Uterus (tissue), 4 donors: ENCODE data around the gene NME2. TPM values are rescaled to one million over a fixed set of nuclear protein-coding genes. Genes with fewer than 3 reads are reported as not detected.
"Not testable (repeated sequence)": the region's sequence is repeated elsewhere in the genome, so short reads cannot be mapped to it uniquely, and the experiment has no call there.

Experiments used
- DNase-seq, 2 donors: peaks; one replicate each; pipeline ENCODE4 v3.0.0-alpha.2; 2019 to 2020
- H3K27ac ChIP-seq, 2 donors: fragments of 200-600 bp; sonication (generic); 1 replicate in 1 of 2; 2 replicates in 1 of 2; pipeline ENCODE4 v1.5.1; 2016 to 2018
- H3K27me3 ChIP-seq, 2 donors: fragments of 200-600 bp; sonication (generic); one replicate each; pipeline ENCODE4 v1.5.1; 2018 to 2019; ENCODE audit warnings: control low read depth in 1 of 2
- H3K36me3 ChIP-seq, 2 donors: fragments of 200-600 bp; sonication (generic); one replicate each; pipeline ENCODE4 v1.5.1; 2019; ENCODE audit warnings: control low read depth in 1 of 2
- H3K4me1 ChIP-seq, 2 donors: fragments of 200-600 bp; sonication (generic); one replicate each; pipeline ENCODE4 v1.5.1; 2018 to 2019; ENCODE audit warnings: control low read depth in 1 of 2
- H3K4me3 ChIP-seq, 2 donors: fragments of 200-600 bp; sonication (generic); 1 replicate in 1 of 2; 2 replicates in 1 of 2; pipeline ENCODE4 v1.5.1; 2018 to 2019; ENCODE audit warnings: mild to moderate bottlenecking in 1 of 2
- H3K9me3 ChIP-seq, 2 donors: fragments of 200-600 bp; sonication (generic); one replicate each; pipeline ENCODE4 v1.5.1; 2019; ENCODE audit warnings: control low read depth in 1 of 2
- CTCF ChIP-seq, 4 experiments: fragments of 200-600 bp in 2 of 4; fragments of 450-650 bp in 2 of 4; sonication (generic) in 2 of 4; IDR thresholded peaks; one replicate each; pipeline ENCODE4 v1.5.1; 2016 to 2019; ENCODE audit warnings: antibody characterized with exemption in 4 of 4, mild to moderate bottlenecking in 2 of 4, moderate library complexity in 1 of 4
- POLR2A ChIP-seq, 2 donors: fragments of 450-650 bp; IDR thresholded peaks; one replicate each; pipeline ENCODE4 v1.6.1; 2016; ENCODE audit warnings: antibody characterized with exemption in 2 of 2, mild to moderate bottlenecking in 1 of 2, moderate library complexity in 1 of 2
- intact Hi-C: fragments of 100-400 bp; cut with DNase I; formaldehyde crosslinking; loops from one replicate; pipeline ENCODE4 v1.15.1; 2023; ENCODE audit warnings: low total_unique reads
- total RNA-seq, 4 donors: library from RNA; depleted of rRNA in 3 of 4; stranded (reverse); fragments of >200 nt in 3 of 4; gene quantifications; one replicate each; pipeline versions ENCODE4 v1.1.0 to v1.2.4, GENCODE V29; 2014 to 2023
- donor health status: DM: yes; HTN: yes; CAD: no.

NME2 gene
- total RNA-seq, 4 donors from 2014 or later: 195 to 656 (median 287) TPM

GRCh38 chr17:51120739-51121619, 45.2 kb upstream of the NME2 start, which contains the start of gene SPAG9:
Gene SPAG9 (minus strand): TSS chr17:51120868. CDS start chr17:51120656, 212 bp downstream.
- intact Hi-C loops: no loop called here
- Histone ChIP-seq H3K4me1 (peaks cover 0 to 7% of the 10 kb centered on the region in 2 donors), H3K27me3 (no peaks in the 10 kb centered on the region), H3K4me3 (peak within 1 kb of the TSS; percentile 73 to 93), H3K9me3 (no peaks in the 10 kb centered on the region), H3K36me3 (no peaks in the 10 kb centered on the region), H3K27ac (peak within 1 kb of the TSS; percentile 92 to 100)
- peak; percentile 82 to 89 for TF ChIP-seq POLR2A (IDR thresholded peaks at IDR 0.05)
- TF ChIP-seq CTCF (IDR thresholded peaks at IDR 0.05): peak in 2 of 4 experiments; percentile 22 to 32
- peak; percentile 94 to 96 for DNase-seq

- Histone ChIP-seq H3K36me3 (no peaks in the 10 kb centered on the region), H3K4me1 (peaks cover 0 to 7% of the 10 kb centered on the region in 2 donors), H3K4me3 (peak overlapping the region; percentile 42 to 48), H3K9me3 (no peaks in the 10 kb centered on the region), H3K27me3 (no peaks in the 10 kb centered on the region), H3K27ac (peak overlapping the region; percentile 92 to 100)
- intact Hi-C loops: no loop called here
- peak; percentile 79 to 88 for DNase-seq
- peak; percentile 78 for TF ChIP-seq POLR2A (IDR thresholded peaks at IDR 0.05)
- no peak for TF ChIP-seq CTCF (IDR thresholded peaks at IDR 0.05)
Measured at GRCh38 chr17:51121620-51122472, 44.4 kb upstream of the NME2 start.

- peak overlapping the region; percentile 92 to 100 for H3K27ac ChIP-seq
- H3K4me1 ChIP-seq, H3K36me3 ChIP-seq, H3K4me3 ChIP-seq, H3K27me3 ChIP-seq, H3K9me3 ChIP-seq, intact Hi-C loops, DNase-seq: not testable (repeated sequence)
Measured at GRCh38 chr17:51122473-51123115, 43.6 kb upstream of the NME2 start.

GRCh38 chr17:51124640-51125503, 41.3 kb upstream of the NME2 start:
- DNase-seq: no peak
- Histone ChIP-seq H3K36me3 (no peaks in the 10 kb centered on the region), H3K27me3 (no peaks in the 10 kb centered on the region), H3K4me3 (no peak overlapping the region), H3K27ac (no peak overlapping the region), H3K9me3 (no peaks in the 10 kb centered on the region), H3K4me1 (no peaks in the 10 kb centered on the region)
- TF ChIP-seq POLR2A (IDR thresholded peaks at IDR 0.05) (no peak), CTCF (IDR thresholded peaks at IDR 0.05) (no peak)
- intact Hi-C loops: no loop called here

- intact Hi-C loops: no loop called here
- TF ChIP-seq POLR2A (IDR thresholded peaks at IDR 0.05) (no peak), CTCF (IDR thresholded peaks at IDR 0.05) (no peak)
- Histone ChIP-seq H3K9me3 (no peaks in the 10 kb centered on the region), H3K4me3 (no peak overlapping the region), H3K4me1 (no peaks in the 10 kb centered on the region), H3K27me3 (no peaks in the 10 kb centered on the region), H3K36me3 (no peaks in the 10 kb centered on the region), H3K27ac (no peak overlapping the region)
- DNase-seq: no peak
Measured at GRCh38 chr17:51128076-51128475, 38.1 kb upstream of the NME2 start.
